Stimulated activated CD8-positive, alpha-beta memory T cell treated with anti-CD3 and anti-CD28 coated beads, Interleukin-15, amount 100 ng/mL, for 24 hours (primary cell): ENCODE measurements around the gene TMEM132D.
"Not testable (repeated sequence)": the region's sequence is repeated elsewhere in the genome, so short reads cannot be mapped to it uniquely, and the experiment has no call there.

ENCODE experiments used
- DNase-seq: peaks from one replicate; pipeline ENCODE4 v3.0.0-alpha.2; 2020; ENCODE audit warnings: low read depth

TMEM132D gene

DNA sequence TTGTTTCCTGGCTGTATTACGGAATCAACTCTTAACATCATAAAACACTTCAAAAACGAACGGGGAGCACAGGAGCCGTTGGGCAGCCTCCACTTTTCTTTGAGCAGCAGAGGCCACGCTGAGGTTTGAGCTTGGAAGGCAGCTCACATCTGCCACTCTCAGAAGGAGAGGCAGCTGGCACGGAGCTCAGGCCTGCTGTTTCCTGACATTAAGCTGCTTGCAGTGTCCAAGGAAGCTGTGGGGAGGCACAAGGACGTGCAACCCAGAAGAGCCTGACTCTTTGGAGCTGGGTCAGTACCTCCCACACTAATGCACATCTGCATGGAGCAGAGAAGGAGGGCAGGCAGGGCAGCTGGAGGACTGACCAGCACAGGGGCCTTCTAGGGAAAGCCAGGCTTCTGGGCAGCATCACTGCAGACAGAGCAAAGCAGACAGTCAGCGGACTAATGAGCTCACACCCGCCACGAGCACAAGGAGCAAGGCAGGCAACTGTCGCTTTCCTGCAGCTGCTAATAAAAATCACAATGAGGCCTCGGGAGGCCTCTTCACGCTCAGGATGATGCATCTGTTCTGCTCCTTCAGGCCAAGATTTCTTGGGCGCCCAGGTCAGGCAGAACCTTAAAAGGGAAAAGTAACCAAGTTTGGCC is 839.5 kb downstream of the TMEM132D start:
- DNase-seq: no peak

DNA sequence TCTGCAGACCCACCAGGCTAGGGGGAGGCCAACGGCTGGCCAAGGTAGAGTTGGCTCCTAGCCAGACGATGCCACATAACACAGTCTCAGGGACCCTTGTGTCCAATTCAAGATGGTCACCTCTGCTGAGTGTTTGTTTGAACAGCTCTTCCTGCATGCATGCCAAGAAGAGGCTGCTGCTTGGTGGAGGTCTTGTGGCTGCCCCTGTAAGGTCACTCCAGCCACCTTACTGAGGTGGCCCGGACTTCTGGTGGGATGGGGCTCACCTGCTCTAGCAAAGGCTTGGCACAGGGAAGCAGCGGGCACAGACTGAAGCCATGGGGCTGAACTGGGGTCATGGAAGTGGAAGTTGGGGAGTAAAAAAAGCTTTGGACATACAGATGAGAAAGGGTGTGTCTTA is 840.2 kb downstream of the TMEM132D start:
- no peak for DNase-seq

DNA sequence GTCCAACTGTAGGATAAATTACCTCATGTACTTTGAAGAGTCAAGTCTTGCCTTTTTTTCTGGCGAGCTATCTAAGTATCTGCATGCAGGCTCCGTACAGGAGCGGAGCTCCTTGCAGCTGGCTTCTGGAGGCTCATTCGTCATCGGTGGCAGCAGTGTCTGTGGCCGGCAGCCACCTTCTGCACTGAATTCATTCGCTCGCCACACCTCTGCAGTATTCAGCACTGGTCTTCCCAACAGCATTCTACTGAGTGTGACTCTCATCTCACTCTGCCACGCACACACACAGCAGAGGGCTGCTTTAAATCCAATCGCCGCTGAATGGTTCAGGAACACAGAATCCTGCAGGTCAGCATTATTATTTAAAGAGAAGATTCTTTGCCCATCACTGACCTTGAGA is 850.6 kb downstream of the TMEM132D start:
- no peak for DNase-seq

DNA sequence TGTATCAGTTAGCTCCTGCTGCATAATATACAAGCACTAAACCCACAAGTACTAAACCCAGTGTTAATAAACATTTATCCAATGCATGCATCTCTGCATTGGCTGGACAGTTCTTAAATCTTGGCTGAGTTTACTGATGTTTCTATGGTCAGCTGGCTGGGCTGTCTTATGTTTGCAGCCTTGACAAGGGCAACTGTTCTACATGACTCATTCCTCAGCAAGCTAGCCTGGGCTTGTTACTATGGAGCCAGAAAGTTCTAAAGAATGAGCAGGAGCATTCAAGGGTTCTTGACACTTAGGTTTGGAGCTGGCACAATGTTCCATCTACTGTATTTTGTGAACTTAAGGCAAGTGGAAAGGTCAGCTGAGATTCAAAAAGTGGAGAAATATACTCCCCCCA is 851.5 kb downstream of the TMEM132D start:
- no peak for DNase-seq

- no peak for DNase-seq
These were observed 853.9 kb downstream of the TMEM132D start for GRCh38 chr12:129049917-129050316.

GRCh38 chr12:129043334-129043733 is 860.5 kb downstream of the TMEM132D start:
- not testable (repeated sequence) for DNase-seq

DNA sequence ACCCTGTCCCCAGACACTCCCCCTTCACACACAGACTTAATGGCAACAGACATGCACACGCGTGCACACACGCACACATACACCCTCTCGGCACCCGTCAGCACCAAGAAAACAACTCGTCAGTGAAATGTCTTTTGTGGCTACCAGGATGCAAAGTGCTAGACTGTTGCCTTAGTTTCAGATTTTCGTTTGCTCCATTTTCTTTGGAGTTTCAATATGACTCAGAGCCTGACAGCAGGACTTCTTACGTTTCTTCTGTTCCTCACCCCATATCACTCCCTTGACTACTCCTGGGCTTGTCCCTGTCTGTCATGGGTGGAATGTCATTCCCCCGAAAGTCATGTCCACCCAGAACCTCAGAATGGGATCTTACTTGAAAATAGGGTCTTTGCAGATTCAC is 867.7 kb downstream of the TMEM132D start:
- no peak for DNase-seq

DNA sequence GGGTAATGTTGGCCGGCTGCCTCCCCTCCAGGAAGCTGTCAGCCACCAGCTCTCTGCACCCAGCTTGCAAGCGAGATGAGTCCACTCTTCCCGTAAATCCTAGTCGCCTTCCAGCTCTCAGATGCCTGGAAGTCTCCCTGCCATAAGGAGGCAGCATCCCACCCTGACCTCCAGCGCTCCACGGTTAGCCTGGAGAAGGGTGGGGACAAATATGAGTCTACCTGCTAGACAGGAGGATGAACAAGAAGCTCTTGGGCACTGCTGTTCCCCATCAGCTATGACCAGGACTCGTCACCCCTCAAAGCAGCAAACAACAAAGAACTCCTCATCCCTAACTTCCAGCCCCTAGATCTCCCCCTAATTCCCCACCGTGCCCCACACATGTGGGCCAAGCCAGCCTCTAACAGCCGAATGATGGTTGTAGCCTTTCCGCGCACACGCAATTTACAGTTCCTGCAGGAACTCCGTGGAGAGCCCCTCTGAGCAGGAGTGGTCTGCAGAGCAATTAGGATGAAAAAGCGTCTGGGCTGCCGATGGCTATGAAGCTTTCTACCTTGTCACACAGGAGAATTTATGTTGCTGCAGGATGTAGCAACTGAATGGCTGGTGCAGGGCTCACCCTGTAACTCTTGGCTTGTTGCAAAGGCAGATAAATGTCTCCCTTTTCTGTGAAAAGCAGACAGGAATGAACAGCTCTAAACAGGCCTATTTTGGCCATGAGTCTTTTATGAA is 869.1 kb downstream of the TMEM132D start:
- DNase-seq: no peak

GRCh38 chr12:129028844-129029243 is 875.0 kb downstream of the TMEM132D start:
- DNase-seq: no peak

DNA sequence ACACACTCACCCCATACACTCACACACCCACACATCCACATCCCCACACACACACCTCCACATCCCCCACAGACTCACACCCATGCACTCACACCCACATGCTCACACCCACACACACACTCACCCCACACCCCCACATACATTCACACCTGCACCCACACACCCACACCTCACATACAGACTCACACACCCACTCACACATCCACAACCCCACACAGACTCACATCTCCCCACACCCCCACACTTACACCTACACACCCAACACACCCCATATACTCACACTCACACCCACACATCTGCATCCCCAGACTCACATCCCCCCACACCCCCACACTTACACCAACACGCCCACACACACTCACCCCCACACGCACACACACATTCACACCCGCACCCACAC is 878.8 kb downstream of the TMEM132D start:
- no peak for DNase-seq
